Measurements from ENCODE around the gene NFIB. TPM values are rescaled to one million over a fixed set of nuclear protein-coding genes. Genes with fewer than 3 reads are reported as not detected.

The NFIB gene
- total and polyA plus RNA-seq, 2 of the 13 experiments (the other 11 are each of a cell fraction or from before 2014, with no cell fraction given): 0.98 to 4.6 TPM

DNA sequence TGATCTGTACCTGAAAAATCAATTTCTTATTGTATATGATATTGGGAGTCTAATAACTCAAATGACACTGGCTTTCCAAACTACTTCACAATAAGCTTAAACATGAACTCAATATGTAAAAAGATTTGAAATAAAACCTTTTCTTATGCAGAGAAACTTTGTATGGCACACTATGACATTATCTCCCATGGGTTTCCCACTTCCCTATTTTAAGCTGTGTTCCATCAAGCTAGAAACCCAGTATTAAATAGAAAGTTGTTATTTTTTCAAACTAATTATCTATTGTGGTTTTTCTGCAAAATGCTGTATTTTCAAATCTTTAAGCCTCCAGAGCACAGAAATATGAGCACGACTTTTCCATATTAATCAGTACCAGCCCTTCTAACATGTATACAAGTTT lies 174.7 kb downstream of the NFIB start:
- Histone ChIP-seq H3K4me1 (ENCODE audit: insufficient read depth, low read length) (no peaks in the 10 kb centered on the region), H2AFZ (ENCODE audit: low read length) (no peak overlapping the region), H3K9ac (ENCODE audit: insufficient read depth, low read depth, low read length) (no peak overlapping the region), H4K20me1 (ENCODE audit: insufficient read depth, low read length) (no peaks in the 10 kb centered on the region), H3K27me3 (ENCODE audit: control insufficient read depth in 1 of 2, insufficient read depth in 2 of 2, low read length in 2 of 2) (no peaks in the 10 kb centered on the region), H3K36me3 (replicated peaks in 1 of 2; ENCODE audit: control insufficient read depth in 1 of 2, insufficient read depth in 2 of 2, low read length in 2 of 2) (no peaks in the 10 kb centered on the region), H3K79me2 (ENCODE audit: insufficient read depth, low read length) (no peaks in the 10 kb centered on the region), H3K4me2 (ENCODE audit: low read depth, low read length) (no peak overlapping the region), H3K27ac (ENCODE audit: extremely low read length, insufficient read depth, low read length) (no peak overlapping the region), H3K9me3 (ENCODE audit: low read length) (no peaks in the 10 kb centered on the region), H3K4me3 (replicated peaks in 1 of 3; ENCODE audit: insufficient read depth in 1 of 3, low read depth in 2 of 3, low read length in 3 of 3) (no peak overlapping the region)
- FAIRE-seq (no peak), ATAC-seq (no peak), DNase-seq (ENCODE audit: low spot score) (no peak)
- TF ChIP-seq HNRNPUL1 (IDR thresholded peaks at IDR 0.05; ENCODE audit: low read depth, low read length): no peak
- TF ChIP-seq ADNP (CRISPR knock-in tag; IDR thresholded peaks at IDR 0.05): no peak
- 50% methylated on average over 1 of the region's 1 CpG for WGBS (ENCODE audit: low lambda C conversion rate)
- in situ Hi-C loops (cut with HindIII; ENCODE audit: extremely low pct_ligation_motif_present, low pct_unique_long_range_greater_than_20kb) (no loop called here), intact Hi-C loops (cut with micrococcal nuclease; ENCODE audit: unreplicated experiment) (no loop called here)
- ChIA-PET CTCF (ENCODE audit: low intra/inter-chr PET ratio, low total read pairs) (no interaction called here), POLR2A (no interaction called here)
- no TSS peak for BruUV-seq (replicated peaks)

DNA sequence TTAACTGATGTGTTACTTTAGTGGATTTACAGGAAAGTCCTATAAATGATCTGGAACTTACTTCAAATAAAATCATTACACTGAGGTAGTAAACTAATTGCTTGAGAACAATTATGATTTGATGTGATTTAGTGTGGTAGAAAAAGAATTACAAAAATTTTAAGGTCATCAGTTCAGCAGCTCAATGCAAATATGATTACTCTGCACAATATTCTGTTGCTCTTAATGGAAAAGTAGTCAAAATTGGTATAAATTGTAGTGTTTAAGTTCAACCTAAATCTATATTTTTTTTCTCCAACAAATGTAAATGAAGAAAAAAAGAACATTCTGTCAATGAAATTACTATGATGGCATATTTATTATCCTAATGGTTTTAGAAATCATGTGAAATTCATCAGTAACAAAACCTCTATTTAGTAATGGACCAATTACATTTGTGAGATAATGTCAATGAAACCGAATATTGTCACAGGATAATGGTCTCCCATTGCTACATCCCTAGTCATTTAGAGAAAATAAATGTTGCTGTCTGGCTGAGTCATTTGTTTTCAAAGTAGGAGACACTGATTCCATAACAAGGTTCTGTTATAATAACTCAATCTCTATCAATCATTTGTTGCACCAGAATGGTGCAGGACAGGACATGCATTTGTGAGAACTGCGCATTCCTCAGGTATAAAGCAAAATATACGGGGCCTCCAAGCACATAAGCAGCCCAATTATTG lies 177.1 kb downstream of the NFIB start:
- no peak overlapping the region for H3K27ac ChIP-seq (ENCODE audit: extremely low read length, insufficient read depth, low read length)
- DNase-seq (ENCODE audit: low spot score) (no peak), FAIRE-seq (no peak), ATAC-seq (no peak)
- H3K27me3 ChIP-seq (ENCODE audit: control insufficient read depth in 1 of 2, insufficient read depth in 2 of 2, low read length in 2 of 2): no peaks in the 10 kb centered on the region
- no peaks in the 10 kb centered on the region for H3K4me1 ChIP-seq (ENCODE audit: insufficient read depth, low read length)
- CTCF ChIA-PET (ENCODE audit: low intra/inter-chr PET ratio, low total read pairs): no interaction called here
- no TSS peak for BruUV-seq (replicated peaks)
- no peaks in the 10 kb centered on the region for H4K20me1 ChIP-seq (ENCODE audit: insufficient read depth, low read length)
- no peak overlapping the region for H3K4me3 ChIP-seq (replicated peaks in 1 of 3; ENCODE audit: insufficient read depth in 1 of 3, low read depth in 2 of 3, low read length in 3 of 3)
- WGBS (ENCODE audit: low lambda C conversion rate): 72% methylated on average over 3 of the region's 3 CpGs
- intact Hi-C loops (cut with micrococcal nuclease; ENCODE audit: unreplicated experiment) (no loop called here), in situ Hi-C loops (cut with HindIII; ENCODE audit: extremely low pct_ligation_motif_present, low pct_unique_long_range_greater_than_20kb) (no loop called here)
- no peak overlapping the region for H3K4me2 ChIP-seq (ENCODE audit: low read depth, low read length)
- no peak overlapping the region for H3K9ac ChIP-seq (ENCODE audit: insufficient read depth, low read depth, low read length)
- no peaks in the 10 kb centered on the region for H3K9me3 ChIP-seq (ENCODE audit: low read length)
- H2AFZ ChIP-seq (ENCODE audit: low read length): no peak overlapping the region
- TF ChIP-seq MAFF (IDR thresholded peaks at IDR 0.05; ENCODE audit: low read depth, low read length): peak; percentile 25; the same call in 1 of the 2 replicates
- TF ChIP-seq MAFK (conservative IDR thresholded peaks at IDR 0.05 in 1 of 2, IDR thresholded peaks at IDR 0.05 in 1 of 2; ENCODE audit: low read length in 2 of 2): peak; percentile 18 to 72; a peak in 3 of 4 replicates
- TF ChIP-seq CREB1 (IDR thresholded peaks at IDR 0.05): no peak
- no peak for TF ChIP-seq CREB1 (CRISPR knock-in tag; IDR thresholded peaks at IDR 0.05)
- POLR2A ChIA-PET: no interaction called here
- no peaks in the 10 kb centered on the region for H3K79me2 ChIP-seq (ENCODE audit: insufficient read depth, low read length)
- H3K36me3 ChIP-seq (replicated peaks in 1 of 2; ENCODE audit: control insufficient read depth in 1 of 2, insufficient read depth in 2 of 2, low read length in 2 of 2): no peaks in the 10 kb centered on the region

All from HepG2 (cell line).